Activated naive CD8-positive, alpha-beta T cell (primary cell): Measurements from ENCODE around the gene SLC24A2.
"Not testable (repeated sequence)": the region's sequence is repeated elsewhere in the genome, so short reads cannot be mapped to it uniquely, and the experiment has no call there.

Source experiments
- H3K27ac Mint-ChIP-seq: one replicate; pipeline ENCODE4 v1.8.0; 2021; ENCODE audit warnings: mixed read lengths
- H3K27me3 Mint-ChIP-seq: one replicate; pipeline ENCODE4 v1.8.0; 2021; ENCODE audit warnings: mixed read lengths
- H3K36me3 Mint-ChIP-seq: one replicate; pipeline ENCODE4 v1.8.0; 2021; ENCODE audit warnings: mixed read lengths
- H3K4me1 Mint-ChIP-seq: one replicate; pipeline ENCODE4 v1.8.0; 2021; ENCODE audit warnings: low read depth, mixed read lengths
- H3K4me3 Mint-ChIP-seq: one replicate; pipeline ENCODE4 v1.8.0; 2021; ENCODE audit warnings: mild to moderate bottlenecking, mixed read lengths
- H3K9me3 Mint-ChIP-seq: one replicate; pipeline ENCODE4 v1.8.0; 2021; ENCODE audit warnings: low read depth, mixed read lengths

The SLC24A2 gene

GRCh38 chr9:19788614-19789271, at the start of gene SLC24A2:
SLC24A2 (minus strand) TSS chr9:19789037.
- no peak within 1 kb of the TSS for H3K4me3 Mint-ChIP-seq
- no peaks in the 10 kb centered on the region for H3K36me3 Mint-ChIP-seq
- H3K27me3 Mint-ChIP-seq = peaks cover 24% of the 10 kb centered on the region

GRCh38 chr9:19833331-19833730, 44.5 kb upstream of the SLC24A2 start:
- not testable (repeated sequence) for H3K4me3 Mint-ChIP-seq, H3K27ac Mint-ChIP-seq, H3K4me1 Mint-ChIP-seq, H3K9me3 Mint-ChIP-seq, H3K36me3 Mint-ChIP-seq, H3K27me3 Mint-ChIP-seq

More at GRCh38 chr9:19788614-19789271, at the start of gene SLC24A2:
- H3K9me3 Mint-ChIP-seq = no peaks in the 10 kb centered on the region
- H3K4me1 Mint-ChIP-seq = no peaks in the 10 kb centered on the region
- H3K27ac Mint-ChIP-seq = no peak within 1 kb of the TSS

- no peaks in the 10 kb centered on the region for H3K4me1 Mint-ChIP-seq
These were observed 42.0 kb upstream of the SLC24A2 start for GRCh38 chr9:19830796-19831195.

GRCh38 chr9:19828576-19829109, 39.8 kb upstream of the SLC24A2 start:
- H3K4me3 Mint-ChIP-seq = no peak overlapping the region
- H3K27ac Mint-ChIP-seq = no peak overlapping the region
- peaks cover 8% of the 10 kb centered on the region for H3K27me3 Mint-ChIP-seq
- no peaks in the 10 kb centered on the region for H3K4me1 Mint-ChIP-seq
- no peaks in the 10 kb centered on the region for H3K9me3 Mint-ChIP-seq
- no peaks in the 10 kb centered on the region for H3K36me3 Mint-ChIP-seq

More at GRCh38 chr9:19830796-19831195, 42.0 kb upstream of the SLC24A2 start:
- Mint-ChIP-seq H3K36me3 (no peaks in the 10 kb centered on the region), H3K4me3 (no peak overlapping the region), H3K27me3 (peaks cover 10% of the 10 kb centered on the region), H3K9me3 (no peaks in the 10 kb centered on the region), H3K27ac (no peak overlapping the region)

- Mint-ChIP-seq H3K9me3 (peaks cover 21% of the 10 kb centered on the region), H3K4me1 (no peaks in the 10 kb centered on the region), H3K36me3 (peaks cover 4% of the 10 kb centered on the region), H3K4me3 (no peak overlapping the region), H3K27ac (no peak overlapping the region), H3K27me3 (peaks cover 11% of the 10 kb centered on the region)
These were observed 27.9 kb upstream of the SLC24A2 start for GRCh38 chr9:19816769-19817168.

- no peaks in the 10 kb centered on the region for H3K4me1 Mint-ChIP-seq
- peaks cover 19% of the 10 kb centered on the region for H3K27me3 Mint-ChIP-seq
- H3K4me3 Mint-ChIP-seq = no peak overlapping the region
- H3K36me3 Mint-ChIP-seq = peaks cover 3% of the 10 kb centered on the region
- H3K27ac Mint-ChIP-seq = no peak overlapping the region
- H3K9me3 Mint-ChIP-seq = peaks cover 13% of the 10 kb centered on the region
These were observed 23.4 kb upstream of the SLC24A2 start for GRCh38 chr9:19812194-19812593.

GRCh38 chr9:19809422-19810269, 20.8 kb upstream of the SLC24A2 start:
- H3K4me3 Mint-ChIP-seq = no peak overlapping the region
- no peak overlapping the region for H3K27ac Mint-ChIP-seq
- no peaks in the 10 kb centered on the region for H3K36me3 Mint-ChIP-seq
- H3K4me1 Mint-ChIP-seq = no peaks in the 10 kb centered on the region
- peaks cover 17% of the 10 kb centered on the region for H3K27me3 Mint-ChIP-seq
- no peaks in the 10 kb centered on the region for H3K9me3 Mint-ChIP-seq

GRCh38 chr9:19807182-19807892, 18.5 kb upstream of the SLC24A2 start:
- Mint-ChIP-seq H3K4me1 (no peaks in the 10 kb centered on the region), H3K27me3 (peaks cover 19% of the 10 kb centered on the region), H3K27ac (no peak overlapping the region), H3K9me3 (no peaks in the 10 kb centered on the region), H3K36me3 (no peaks in the 10 kb centered on the region), H3K4me3 (no peak overlapping the region)

- Mint-ChIP-seq H3K4me3 (no peak overlapping the region), H3K27ac (no peak overlapping the region), H3K36me3 (no peaks in the 10 kb centered on the region), H3K27me3 (peaks cover 17% of the 10 kb centered on the region), H3K9me3 (no peaks in the 10 kb centered on the region), H3K4me1 (no peaks in the 10 kb centered on the region)
These were observed 15.6 kb upstream of the SLC24A2 start for GRCh38 chr9:19804431-19804830.

- Mint-ChIP-seq H3K27ac (no peak overlapping the region), H3K9me3 (no peaks in the 10 kb centered on the region), H3K27me3 (peaks cover 9% of the 10 kb centered on the region), H3K4me1 (no peaks in the 10 kb centered on the region), H3K4me3 (no peak overlapping the region), H3K36me3 (no peaks in the 10 kb centered on the region)
These were observed 12.0 kb upstream of the SLC24A2 start for GRCh38 chr9:19800884-19801283.

- Mint-ChIP-seq H3K27ac (no peak overlapping the region), H3K4me3 (no peak overlapping the region), H3K36me3 (no peaks in the 10 kb centered on the region), H3K9me3 (no peaks in the 10 kb centered on the region), H3K27me3 (peaks cover 10% of the 10 kb centered on the region), H3K4me1 (no peaks in the 10 kb centered on the region)
These were observed 10.9 kb upstream of the SLC24A2 start for GRCh38 chr9:19799784-19800183.

- Mint-ChIP-seq H3K27ac (no peak overlapping the region), H3K27me3 (peaks cover 24% of the 10 kb centered on the region), H3K4me1 (no peaks in the 10 kb centered on the region), H3K4me3 (no peak overlapping the region), H3K36me3 (no peaks in the 10 kb centered on the region), H3K9me3 (no peaks in the 10 kb centered on the region)
These were observed 685 bp downstream of the SLC24A2 start for GRCh38 chr9:19788152-19788551.

- H3K4me3 Mint-ChIP-seq = no peak overlapping the region
- H3K27ac Mint-ChIP-seq = no peak overlapping the region
- no peaks in the 10 kb centered on the region for H3K4me1 Mint-ChIP-seq
- H3K36me3 Mint-ChIP-seq = no peaks in the 10 kb centered on the region
- no peaks in the 10 kb centered on the region for H3K9me3 Mint-ChIP-seq
- peaks cover 23% of the 10 kb centered on the region for H3K27me3 Mint-ChIP-seq
These were observed 1.2 kb downstream of the SLC24A2 start for GRCh38 chr9:19787672-19788071.

- no peak overlapping the region for H3K4me3 Mint-ChIP-seq
- no peaks in the 10 kb centered on the region for H3K9me3 Mint-ChIP-seq
- no peaks in the 10 kb centered on the region for H3K36me3 Mint-ChIP-seq
- no peak overlapping the region for H3K27ac Mint-ChIP-seq
- no peaks in the 10 kb centered on the region for H3K4me1 Mint-ChIP-seq
- H3K27me3 Mint-ChIP-seq = peaks cover 17% of the 10 kb centered on the region
These were observed 3.6 kb downstream of the SLC24A2 start for GRCh38 chr9:19785230-19785629.

- Mint-ChIP-seq H3K9me3 (no peaks in the 10 kb centered on the region), H3K27ac (no peak overlapping the region), H3K4me3 (no peak overlapping the region), H3K4me1 (no peaks in the 10 kb centered on the region), H3K27me3 (peaks cover 12% of the 10 kb centered on the region), H3K36me3 (no peaks in the 10 kb centered on the region)
These were observed 4.7 kb downstream of the SLC24A2 start for GRCh38 chr9:19784136-19784535.
